ENCODE data around the gene SLC38A8.

The SLC38A8 gene

GRCh38 chr16:84067640-84068039, 25.0 kb upstream of the SLC38A8 start:
- Histone ChIP-seq H3K36me3 (ENCODE audit: insufficient read depth, low read length) (peaks cover 93% of the 10 kb centered on the region), H3K27me3 (ENCODE audit: control insufficient read depth in 1 of 2, insufficient read depth in 2 of 2, low read length in 2 of 2) (no peaks in the 10 kb centered on the region), H3K4me1 (ENCODE audit: insufficient read depth, low read length) (no peaks in the 10 kb centered on the region), H3K27ac (ENCODE audit: low read depth, low read length) (no peak overlapping the region), H3K9ac (ENCODE audit: low read length) (no peak overlapping the region), H3K9me3 (ENCODE audit: low read length) (no peaks in the 10 kb centered on the region), H3K4me3 (ENCODE audit: low read depth in 1 of 2, low read length in 2 of 2) (no peak overlapping the region)

GRCh38 chr16:84065536-84066132, 23.0 kb upstream of the SLC38A8 start:
- no peak overlapping the region for H3K4me3 ChIP-seq (ENCODE audit: low read depth in 1 of 2, low read length in 2 of 2)
- H3K9ac ChIP-seq (ENCODE audit: low read length): no peak overlapping the region
- peaks cover 87% of the 10 kb centered on the region for H3K36me3 ChIP-seq (ENCODE audit: insufficient read depth, low read length)
- H3K27me3 ChIP-seq (ENCODE audit: control insufficient read depth in 1 of 2, insufficient read depth in 2 of 2, low read length in 2 of 2): no peaks in the 10 kb centered on the region
- no peak overlapping the region for H3K27ac ChIP-seq (ENCODE audit: low read depth, low read length)
- H3K4me1 ChIP-seq (ENCODE audit: insufficient read depth, low read length): no peaks in the 10 kb centered on the region
- no peaks in the 10 kb centered on the region for H3K9me3 ChIP-seq (ENCODE audit: low read length)

DNA sequence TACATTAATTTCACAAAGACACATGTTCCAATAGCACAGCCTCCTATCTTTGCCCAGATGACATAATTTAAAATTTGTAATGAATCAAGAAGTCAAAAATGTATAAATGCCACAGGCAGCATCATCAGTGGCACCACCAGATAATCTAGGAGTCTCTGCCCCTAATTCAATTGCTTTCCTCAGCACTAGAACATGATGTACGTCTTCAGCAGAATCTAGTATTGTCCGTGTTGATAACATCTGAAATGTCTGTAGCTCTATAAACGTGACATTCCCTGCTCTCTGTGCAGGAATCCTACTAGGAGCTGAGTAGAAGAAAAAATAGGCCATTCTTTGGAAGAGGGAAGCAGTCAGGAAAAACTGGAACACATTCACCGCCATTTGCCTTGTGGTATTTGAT, 21.4 kb upstream of the SLC38A8 start:
- Histone ChIP-seq H3K27me3 (ENCODE audit: control insufficient read depth in 1 of 2, insufficient read depth in 2 of 2, low read length in 2 of 2) (no peaks in the 10 kb centered on the region), H3K9ac (ENCODE audit: low read length) (no peak overlapping the region), H3K36me3 (ENCODE audit: insufficient read depth, low read length) (peaks cover 86% of the 10 kb centered on the region), H3K4me3 (ENCODE audit: low read depth in 1 of 2, low read length in 2 of 2) (no peak overlapping the region), H3K9me3 (ENCODE audit: low read length) (no peaks in the 10 kb centered on the region), H3K4me1 (ENCODE audit: insufficient read depth, low read length) (no peaks in the 10 kb centered on the region), H3K27ac (ENCODE audit: low read depth, low read length) (no peak overlapping the region)

DNA sequence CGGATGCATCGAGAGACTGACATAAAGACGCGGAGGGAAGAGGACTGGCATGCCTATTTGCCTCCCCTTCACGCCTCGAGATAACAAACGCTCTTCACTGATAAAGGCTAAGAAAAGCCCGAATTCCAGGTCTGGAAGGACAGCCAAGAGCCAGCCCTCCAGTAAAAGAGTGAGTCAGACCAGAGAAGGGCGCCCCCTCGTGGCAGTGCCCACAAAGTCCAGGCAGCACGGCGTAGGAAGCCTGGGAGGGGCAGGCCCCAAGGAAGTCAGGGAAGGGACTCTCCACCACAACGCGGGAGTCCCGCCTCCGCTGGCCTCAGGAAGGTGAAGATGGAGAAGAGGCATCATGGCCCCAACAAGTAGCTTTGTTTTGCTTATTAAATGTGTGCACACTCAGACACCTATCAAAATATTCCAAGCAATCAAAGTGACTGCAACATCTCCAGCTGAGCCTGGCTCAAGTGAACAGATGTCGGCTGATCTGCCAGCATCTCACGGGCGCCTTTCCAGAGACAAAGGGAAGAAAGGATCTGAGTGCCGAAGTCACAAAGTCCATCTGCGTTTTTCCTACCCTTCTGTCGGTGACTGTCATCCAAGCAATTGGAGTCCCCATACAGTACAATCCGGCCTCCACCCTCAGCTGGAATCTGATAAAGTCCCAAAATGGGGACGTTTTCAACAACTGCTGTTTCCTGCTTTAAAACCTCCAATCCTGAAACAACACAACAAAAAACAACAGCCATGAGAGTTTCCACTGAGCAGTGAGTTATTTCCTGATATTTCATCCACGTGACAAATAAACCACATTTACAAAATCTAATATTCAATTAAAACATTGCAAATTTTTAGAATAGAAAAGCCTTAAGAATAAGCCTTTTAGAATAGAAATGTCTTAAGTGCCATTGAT, 20.4 kb upstream of the SLC38A8 start:
- Histone ChIP-seq H3K27me3 (ENCODE audit: control insufficient read depth in 1 of 2, insufficient read depth in 2 of 2, low read length in 2 of 2) (no peaks in the 10 kb centered on the region), H3K9me3 (ENCODE audit: low read length) (no peaks in the 10 kb centered on the region), H3K27ac (ENCODE audit: low read depth, low read length) (no peak overlapping the region), H3K36me3 (ENCODE audit: insufficient read depth, low read length) (peaks cover 86% of the 10 kb centered on the region), H3K4me3 (ENCODE audit: low read depth in 1 of 2, low read length in 2 of 2) (no peak overlapping the region), H3K9ac (ENCODE audit: low read length) (no peak overlapping the region), H3K4me1 (ENCODE audit: insufficient read depth, low read length) (no peaks in the 10 kb centered on the region)

DNA sequence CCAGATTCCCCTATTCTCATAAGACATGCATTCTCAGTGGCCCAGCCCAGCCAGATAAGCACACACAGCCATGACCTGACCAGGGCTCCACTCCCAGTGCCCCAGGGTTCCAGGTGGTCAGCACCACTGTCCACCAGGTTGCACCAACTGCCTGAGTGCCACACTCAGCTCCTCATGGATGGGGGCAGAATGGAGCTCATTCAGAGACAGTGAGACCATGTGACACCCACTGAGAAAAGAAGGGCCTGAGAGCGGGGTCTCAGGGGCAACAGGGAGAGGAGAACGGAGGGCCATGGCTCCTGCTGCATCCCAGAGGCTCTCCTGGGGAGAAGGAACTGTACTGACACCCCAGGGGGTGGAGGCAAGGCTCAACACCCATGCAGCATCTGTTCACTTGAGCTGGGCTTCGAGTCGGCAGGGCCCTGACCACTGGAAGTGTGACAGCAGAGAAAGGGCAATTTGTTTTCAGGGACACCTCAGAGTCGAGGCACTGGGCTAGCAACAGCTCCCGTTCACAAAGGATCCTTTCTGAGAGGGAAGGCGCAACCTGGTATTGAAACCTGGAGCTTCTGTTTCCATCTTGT, 18.7 kb upstream of the SLC38A8 start:
- Histone ChIP-seq H3K4me1 (ENCODE audit: insufficient read depth, low read length) (no peaks in the 10 kb centered on the region), H3K27me3 (ENCODE audit: control insufficient read depth in 1 of 2, insufficient read depth in 2 of 2, low read length in 2 of 2) (no peaks in the 10 kb centered on the region), H3K9ac (ENCODE audit: low read length) (no peak overlapping the region), H3K36me3 (ENCODE audit: insufficient read depth, low read length) (peaks cover 88% of the 10 kb centered on the region), H3K9me3 (ENCODE audit: low read length) (no peaks in the 10 kb centered on the region), H3K27ac (ENCODE audit: low read depth, low read length) (no peak overlapping the region), H3K4me3 (ENCODE audit: low read depth in 1 of 2, low read length in 2 of 2) (no peak overlapping the region)

DNA sequence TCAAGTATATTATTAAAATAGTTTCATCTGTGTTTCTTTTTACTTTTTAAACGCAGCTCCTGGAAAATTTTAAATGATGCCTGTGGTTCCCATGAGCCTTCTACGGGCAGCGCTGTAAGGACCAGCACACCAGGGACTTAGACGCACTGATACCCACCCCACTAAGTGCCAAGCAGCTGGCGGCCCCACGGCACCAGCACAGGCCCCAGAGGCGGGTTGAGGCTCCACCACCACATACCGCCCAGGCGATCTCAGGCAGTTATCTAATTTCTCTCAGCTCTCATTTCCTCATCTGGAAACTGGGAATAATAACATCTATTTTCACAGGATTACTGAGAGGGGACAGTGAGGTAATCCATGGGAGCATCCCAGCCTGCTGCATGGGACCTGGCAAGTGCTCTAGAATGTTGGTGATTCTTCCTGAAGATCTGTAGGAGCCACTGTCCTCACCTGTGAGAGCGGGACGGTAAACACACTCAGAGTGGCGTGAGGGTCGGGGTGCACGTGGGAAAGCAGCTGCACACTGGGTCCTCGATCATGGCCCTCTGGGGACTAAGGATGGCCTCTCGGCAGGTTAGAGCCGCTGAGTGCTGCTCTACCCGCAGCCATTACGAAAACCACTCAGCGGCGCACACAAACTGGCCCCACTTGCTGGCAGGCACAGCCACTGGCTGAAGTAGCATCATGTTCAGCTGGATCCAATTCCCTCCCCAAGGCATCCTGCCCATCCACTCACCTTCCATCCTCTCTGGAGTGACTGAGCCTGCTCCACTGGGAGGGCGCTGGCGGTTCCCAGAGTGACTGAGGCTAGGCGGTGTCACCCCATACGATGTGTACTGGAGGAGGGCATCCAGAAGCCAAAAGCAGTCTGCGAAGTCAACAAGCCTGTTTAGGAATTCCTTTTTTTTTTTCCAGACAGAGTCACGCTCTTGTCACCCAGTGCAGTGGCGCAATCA, 17.6 kb upstream of the SLC38A8 start:
- H3K9me3 ChIP-seq (ENCODE audit: low read length): no peaks in the 10 kb centered on the region
- H3K4me1 ChIP-seq (ENCODE audit: insufficient read depth, low read length): peaks cover 9% of the 10 kb centered on the region
- H3K36me3 ChIP-seq (ENCODE audit: insufficient read depth, low read length): peaks cover 85% of the 10 kb centered on the region
- no peaks in the 10 kb centered on the region for H3K27me3 ChIP-seq (ENCODE audit: control insufficient read depth in 1 of 2, insufficient read depth in 2 of 2, low read length in 2 of 2)
- H3K4me3 ChIP-seq (ENCODE audit: low read depth in 1 of 2, low read length in 2 of 2): no peak overlapping the region
- no peak overlapping the region for H3K9ac ChIP-seq (ENCODE audit: low read length)
- no peak overlapping the region for H3K27ac ChIP-seq (ENCODE audit: low read depth, low read length)

- H3K9me3 ChIP-seq (ENCODE audit: low read length): no peaks in the 10 kb centered on the region
- no peak overlapping the region for H3K9ac ChIP-seq (ENCODE audit: low read length)
- H3K36me3 ChIP-seq (ENCODE audit: insufficient read depth, low read length): peaks cover 85% of the 10 kb centered on the region
These were observed 16.5 kb upstream of the SLC38A8 start for GRCh38 chr16:84059111-84059510.

GRCh38 chr16:84058664-84059063, 16.1 kb upstream of the SLC38A8 start:
- Histone ChIP-seq H3K4me3 (ENCODE audit: low read depth in 1 of 2, low read length in 2 of 2) (no peak overlapping the region), H3K9me3 (ENCODE audit: low read length) (no peaks in the 10 kb centered on the region), H3K36me3 (ENCODE audit: insufficient read depth, low read length) (peaks cover 85% of the 10 kb centered on the region), H3K9ac (ENCODE audit: low read length) (no peak overlapping the region), H3K27ac (ENCODE audit: low read depth, low read length) (no peak overlapping the region), H3K4me1 (ENCODE audit: insufficient read depth, low read length) (peaks cover 16% of the 10 kb centered on the region), H3K27me3 (ENCODE audit: control insufficient read depth in 1 of 2, insufficient read depth in 2 of 2, low read length in 2 of 2) (no peaks in the 10 kb centered on the region)

More at GRCh38 chr16:84059111-84059510, 16.5 kb upstream of the SLC38A8 start:
- peaks cover 16% of the 10 kb centered on the region for H3K4me1 ChIP-seq (ENCODE audit: insufficient read depth, low read length)
- no peak overlapping the region for H3K27ac ChIP-seq (ENCODE audit: low read depth, low read length)
- no peak overlapping the region for H3K4me3 ChIP-seq (ENCODE audit: low read depth in 1 of 2, low read length in 2 of 2)
- no peaks in the 10 kb centered on the region for H3K27me3 ChIP-seq (ENCODE audit: control insufficient read depth in 1 of 2, insufficient read depth in 2 of 2, low read length in 2 of 2)

- Histone ChIP-seq H3K9ac (ENCODE audit: low read length) (no peak overlapping the region), H3K4me3 (ENCODE audit: low read depth in 1 of 2, low read length in 2 of 2) (no peak overlapping the region), H3K27ac (ENCODE audit: low read depth, low read length) (no peak overlapping the region), H3K4me1 (ENCODE audit: insufficient read depth, low read length) (peaks cover 16% of the 10 kb centered on the region), H3K27me3 (ENCODE audit: control insufficient read depth in 1 of 2, insufficient read depth in 2 of 2, low read length in 2 of 2) (no peaks in the 10 kb centered on the region), H3K36me3 (ENCODE audit: insufficient read depth, low read length) (peaks cover 85% of the 10 kb centered on the region), H3K9me3 (ENCODE audit: low read length) (no peaks in the 10 kb centered on the region)
These were observed 15.6 kb upstream of the SLC38A8 start for GRCh38 chr16:84058211-84058610.

- no peak overlapping the region for H3K27ac ChIP-seq (ENCODE audit: low read depth, low read length)
- H3K36me3 ChIP-seq (ENCODE audit: insufficient read depth, low read length): peaks cover 88% of the 10 kb centered on the region
- no peaks in the 10 kb centered on the region for H3K27me3 ChIP-seq (ENCODE audit: control insufficient read depth in 1 of 2, insufficient read depth in 2 of 2, low read length in 2 of 2)
- H3K9me3 ChIP-seq (ENCODE audit: low read length): no peaks in the 10 kb centered on the region
- no peak overlapping the region for H3K9ac ChIP-seq (ENCODE audit: low read length)
- H3K4me1 ChIP-seq (ENCODE audit: insufficient read depth, low read length): peaks cover 16% of the 10 kb centered on the region
- no peak overlapping the region for H3K4me3 ChIP-seq (ENCODE audit: low read depth in 1 of 2, low read length in 2 of 2)
These were observed 14.3 kb upstream of the SLC38A8 start for GRCh38 chr16:84056933-84057332.
